HG02678 (cell line): Measurements from ENCODE around the gene AMBRA1.
"Not testable (repeated sequence)": the region's sequence is repeated elsewhere in the genome, so short reads cannot be mapped to it uniquely, and the experiment has no call there.

Experiments
- ATAC-seq: cut with Tn5 transposase; IDR thresholded peaks from one replicate; pipeline ENCODE4 v1.9.1; 2021; ENCODE audit warnings: mild to moderate bottlenecking, moderate library complexity; ENCODE audit not compliant: unreplicated experiment

AMBRA1 gene

GRCh38 chr11:46375392-46376101 is 218.3 kb downstream of the AMBRA1 start:
- no peak for ATAC-seq

- ATAC-seq = no peak
Observed at GRCh38 chr11:46374815-46375214, 219.0 kb downstream of the AMBRA1 start.

- ATAC-seq = no peak
Observed at GRCh38 chr11:46373787-46374740, 219.8 kb downstream of the AMBRA1 start.

- not testable (repeated sequence) for ATAC-seq
Observed at GRCh38 chr11:46372501-46372900, 221.3 kb downstream of the AMBRA1 start.

- ATAC-seq = no peak
Observed at GRCh38 chr11:46372086-46372485, 221.7 kb downstream of the AMBRA1 start.

DNA sequence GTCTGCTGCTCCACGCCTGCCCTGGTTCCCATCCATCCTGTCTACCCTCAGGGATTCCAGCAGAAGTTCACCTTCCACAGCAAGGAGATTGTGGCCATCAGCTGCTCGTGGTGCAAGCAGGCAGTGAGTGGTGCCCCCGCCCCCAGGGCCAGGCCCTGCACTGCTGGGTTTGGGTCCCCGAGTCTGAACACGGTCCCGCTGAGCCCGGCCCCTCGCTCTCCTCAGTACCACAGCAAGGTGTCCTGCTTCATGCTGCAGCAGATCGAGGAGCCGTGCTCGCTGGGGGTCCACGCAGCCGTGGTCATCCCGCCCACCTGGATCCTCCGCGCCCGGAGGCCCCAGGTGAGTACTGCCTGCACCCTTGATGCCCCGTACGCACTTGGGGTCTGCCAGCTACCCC is 222.6 kb downstream of the AMBRA1 start:
- not testable (repeated sequence) for ATAC-seq

- ATAC-seq = no peak
Observed at GRCh38 chr11:46370253-46370652, 223.6 kb downstream of the AMBRA1 start.

- peak; percentile 59 for ATAC-seq
Observed at GRCh38 chr11:46369458-46370152, 224.2 kb downstream of the AMBRA1 start.

- no peak for ATAC-seq
Observed at GRCh38 chr11:46367916-46368267, 225.9 kb downstream of the AMBRA1 start.

GRCh38 chr11:46367244-46367915 is 226.4 kb downstream of the AMBRA1 start:
- ATAC-seq = peak; percentile 68

GRCh38 chr11:46366661-46367161 is 227.1 kb downstream of the AMBRA1 start:
- no peak for ATAC-seq

DNA sequence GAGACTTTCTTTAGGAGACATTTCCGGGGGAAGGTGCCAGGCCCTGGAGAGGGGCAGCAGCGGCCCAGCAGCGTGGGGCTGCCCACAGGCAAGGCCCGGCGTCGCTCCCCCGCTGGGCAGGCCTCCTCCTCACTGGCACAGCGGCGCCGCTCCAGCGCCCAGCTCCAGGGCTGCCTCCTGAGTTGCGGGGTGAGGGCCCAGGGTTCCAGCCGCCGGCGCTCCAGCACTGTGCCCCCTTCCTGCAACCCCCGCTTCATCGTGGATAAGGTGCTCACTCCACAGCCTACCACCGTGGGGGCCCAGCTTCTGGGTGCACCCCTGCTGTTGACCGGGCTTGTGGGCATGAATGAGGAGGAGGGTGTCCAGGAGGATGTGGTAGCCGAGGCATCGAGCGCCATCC is 227.6 kb downstream of the AMBRA1 start:
- ATAC-seq = no peak

- no peak for ATAC-seq
Observed at GRCh38 chr11:46364791-46365190, 229.0 kb downstream of the AMBRA1 start.

- ATAC-seq = no peak
Observed at GRCh38 chr11:46364056-46364455, 229.8 kb downstream of the AMBRA1 start.

DNA sequence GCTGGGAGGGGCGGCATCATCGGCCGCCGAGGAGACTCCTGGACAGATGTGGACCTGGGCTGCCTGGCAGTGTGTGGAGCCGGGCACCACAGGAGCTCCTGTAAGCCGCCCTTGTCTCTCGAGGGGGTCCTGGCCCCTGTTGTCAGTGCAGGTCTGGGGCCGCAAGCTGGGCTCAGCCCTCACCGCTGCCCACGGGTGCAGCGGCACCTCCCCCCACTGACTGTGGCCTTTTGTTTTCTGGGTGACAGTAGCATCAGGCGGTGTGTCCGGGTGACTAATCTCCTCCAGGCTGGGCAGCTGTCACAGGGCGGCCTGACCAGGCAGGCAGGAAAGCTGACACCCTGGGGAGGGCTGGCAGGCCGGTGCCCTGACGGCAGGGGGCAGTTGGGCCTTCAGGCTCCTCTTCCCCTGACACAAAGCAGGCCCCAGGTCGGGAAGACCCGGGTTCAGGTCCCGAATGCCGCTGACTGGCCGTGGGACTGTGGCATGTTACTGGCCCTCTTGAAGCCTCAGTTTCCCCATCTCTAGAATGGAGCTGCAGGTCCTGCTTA is 230.3 kb downstream of the AMBRA1 start:
- ATAC-seq = no peak

GRCh38 chr11:46363031-46363407 is 230.8 kb downstream of the AMBRA1 start:
- no peak for ATAC-seq

DNA sequence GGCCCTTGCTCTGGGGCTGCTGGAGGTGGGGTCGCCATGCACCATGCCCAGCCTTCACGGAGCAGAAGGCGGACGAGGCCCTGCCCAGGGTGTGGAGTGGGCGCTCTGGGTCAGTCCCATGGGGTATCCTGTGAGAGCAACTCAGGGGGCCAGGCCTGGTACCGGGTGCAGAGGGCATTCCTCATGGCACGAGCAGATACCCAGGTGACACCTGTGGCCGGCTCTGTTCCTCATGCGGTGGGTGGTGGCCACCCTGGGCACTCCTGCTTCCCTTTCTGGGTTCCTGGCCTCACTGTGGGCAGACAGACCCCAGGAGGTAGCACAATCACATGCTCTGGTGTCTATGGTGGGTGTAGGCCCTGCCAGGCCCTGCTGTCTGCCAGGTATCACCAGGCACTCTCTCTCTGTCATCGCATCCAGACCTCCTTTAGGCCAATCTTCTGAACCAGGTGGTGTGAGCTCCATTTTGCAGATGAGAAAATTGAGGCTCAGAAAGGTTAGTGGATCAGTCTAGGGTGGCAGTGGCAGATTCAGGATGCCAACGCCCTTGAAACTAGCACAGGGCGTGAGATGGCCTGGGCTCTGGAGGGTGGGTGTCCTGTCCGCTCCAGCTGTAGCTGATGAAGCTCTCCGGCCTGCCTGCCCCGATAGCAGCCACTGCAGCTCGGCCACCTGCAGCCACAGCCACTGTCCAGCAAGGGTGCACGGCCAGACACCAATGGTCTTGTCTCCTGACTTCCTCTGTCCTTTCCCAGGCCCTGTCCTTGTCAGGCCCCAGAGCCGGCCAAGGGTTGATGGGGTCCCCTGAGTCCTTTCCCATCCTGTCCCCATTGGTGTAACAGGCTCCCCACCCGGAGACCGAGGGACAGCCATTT is 231.4 kb downstream of the AMBRA1 start:
- ATAC-seq = no peak

GRCh38 chr11:46361283-46362155 is 232.3 kb downstream of the AMBRA1 start:
- ATAC-seq = peak; percentile 96
